SU-DHL-6 (cell line): Measurements from ENCODE around the gene ARHGAP22.

Source experiments
- H2AFZ ChIP-seq: fragments of 200-600 bp; sonication (generic); 2 replicates; pipeline ENCODE4 v1.6.1; 2014; ENCODE audit warnings: low read depth, mild to moderate bottlenecking, moderate library complexity, mixed read lengths, antibody characterized with exemption, low read length; ENCODE audit not compliant: severe bottlenecking
- H3F3A ChIP-seq: fragments of 200-600 bp; shearing (Covaris generic); 2 replicates; pipeline ENCODE4 v1.6.0; 2016; ENCODE audit warnings: antibody characterized with exemption, mild to moderate bottlenecking; ENCODE audit not compliant: insufficient read depth
- H3K27ac ChIP-seq: fragments of 200-600 bp; sonication (generic); 2 replicates; pipeline ENCODE4 v1.5.1; 2016; ENCODE audit warnings: low read depth, mild to moderate bottlenecking, low read length, moderate library complexity, mixed read lengths
- H3K27me3 ChIP-seq: fragments of 200-600 bp; sonication (generic), shearing (Covaris generic); 2 replicates; pipeline ENCODE4 v1.6.0; 2014; ENCODE audit warnings: mild to moderate bottlenecking, low read length
- H3K36me3 ChIP-seq: fragments of 200-600 bp; sonication (generic); 2 replicates; pipeline ENCODE4 v1.6.1; 2014; ENCODE audit warnings: mild to moderate bottlenecking, low read length, mixed read lengths
- H3K4me2 ChIP-seq: fragments of 300-600, 200-600 bp; shearing (Covaris generic), sonication (generic); 2 replicates; pipeline ENCODE4 v1.6.0; 2014; ENCODE audit warnings: low read length, low read depth, mild to moderate bottlenecking; ENCODE audit not compliant: poor library complexity, severe bottlenecking
- H3K4me3 ChIP-seq: fragments of 200-600 bp; sonication (generic); 2 replicates; pipeline ENCODE4 v1.5.1; 2014; ENCODE audit warnings: antibody characterized with exemption, low read length, mild to moderate bottlenecking, mixed read lengths; ENCODE audit not compliant: insufficient read depth, poor library complexity, severe bottlenecking
- H3K79me2 ChIP-seq: fragments of 200-600 bp; sonication (generic); 2 replicates; pipeline ENCODE4 v1.6.1; 2014; ENCODE audit warnings: mild to moderate bottlenecking, low read length, moderate library complexity; ENCODE audit not compliant: insufficient read depth
- H3K9ac ChIP-seq: fragments of 200-600 bp; sonication (generic); 2 replicates; pipeline ENCODE4 v1.7.0; 2014; ENCODE audit warnings: mild to moderate bottlenecking, low read length
- H3K9me2 ChIP-seq: fragments of 200-600 bp; sonication (generic); replicated peaks from 2 replicates; pipeline ENCODE4 v1.6.1; 2014; ENCODE audit warnings: low read length; ENCODE audit not compliant: insufficient read depth
- H3K9me3 ChIP-seq: fragments of 200-600 bp; sonication (generic); 2 replicates; pipeline ENCODE4 v1.6.1; 2014; ENCODE audit warnings: low read length, mixed read lengths; ENCODE audit not compliant: insufficient read depth
- H4K20me1 ChIP-seq: fragments of 200-600 bp; sonication (generic); 2 replicates; pipeline ENCODE4 v1.6.1; 2014; ENCODE audit warnings: low read depth, mild to moderate bottlenecking, antibody characterized with exemption, low read length, moderate library complexity, mixed read lengths
- EZH2phosphoT487 ChIP-seq: fragments of 200-600 bp; sonication (generic), shearing (Covaris generic); conservative IDR thresholded peaks from 2 replicates; pipeline ENCODE4 v1.6.1; 2018; ENCODE audit warnings: mild to moderate bottlenecking, antibody characterized with exemption, low read length, moderate library complexity, mixed read lengths
- TF ChIP-seq, protein P1 (sequence below): fragments of 200-600 bp; sonication (generic); IDR thresholded peaks from one replicate; pipeline ENCODE4 v1.5.1; 2017; ENCODE audit warnings: antibody characterized with exemption, mild to moderate bottlenecking, low read length, moderate library complexity; ENCODE audit not compliant: insufficient read depth, poor library complexity, severe bottlenecking

ARHGAP22 gene

DNA sequence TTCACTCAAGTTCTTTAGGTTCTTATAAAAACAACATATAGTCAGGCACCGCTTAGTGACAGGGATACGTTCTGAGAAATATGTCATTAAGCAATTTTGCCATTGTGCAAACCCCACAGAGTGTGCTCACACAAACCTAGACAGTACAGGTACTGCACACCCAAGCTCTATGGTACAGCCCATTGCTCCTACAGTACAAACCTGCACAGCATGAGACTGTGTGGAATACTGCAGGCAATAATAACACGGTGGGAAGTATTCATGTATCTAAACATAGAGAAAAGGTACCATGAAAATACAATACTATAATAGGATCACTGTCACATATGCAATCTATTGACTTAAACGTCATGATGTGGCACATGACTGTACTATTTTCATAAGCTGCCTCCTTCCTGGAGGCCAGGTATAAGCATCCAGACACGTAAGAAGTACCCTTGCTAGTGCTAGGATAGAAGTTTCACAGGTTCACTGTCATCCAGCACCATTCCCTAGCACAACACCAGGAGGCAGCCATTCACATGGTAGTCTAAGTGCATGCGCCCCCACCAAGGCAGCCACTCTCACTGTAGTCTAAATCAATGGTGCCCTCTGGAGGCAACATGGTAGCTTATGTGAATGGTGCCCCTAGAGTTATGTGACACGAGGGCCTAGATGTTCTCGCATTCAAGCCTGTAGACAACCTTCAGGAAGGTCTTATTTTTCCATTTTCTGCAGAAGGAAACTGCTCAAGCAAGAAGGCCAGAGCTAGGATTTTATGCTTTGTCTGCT is 98.5 kb downstream of the ARHGAP22 start:
- no peak overlapping the region for H3K27ac ChIP-seq
- H3F3A ChIP-seq, result no peaks in the 10 kb centered on the region
- H3K9me3 ChIP-seq, result no peaks in the 10 kb centered on the region
- no peak overlapping the region for H3K4me2 ChIP-seq
- H3K36me3 ChIP-seq, result no peaks in the 10 kb centered on the region
- no peak overlapping the region for H3K4me3 ChIP-seq
- H4K20me1 ChIP-seq, result no peaks in the 10 kb centered on the region
- no peaks in the 10 kb centered on the region for H3K9me2 ChIP-seq
- H3K9ac ChIP-seq, result no peak overlapping the region
- no peak for TF ChIP-seq EZH2phosphoT487
- TF ChIP-seq, protein P1, sequence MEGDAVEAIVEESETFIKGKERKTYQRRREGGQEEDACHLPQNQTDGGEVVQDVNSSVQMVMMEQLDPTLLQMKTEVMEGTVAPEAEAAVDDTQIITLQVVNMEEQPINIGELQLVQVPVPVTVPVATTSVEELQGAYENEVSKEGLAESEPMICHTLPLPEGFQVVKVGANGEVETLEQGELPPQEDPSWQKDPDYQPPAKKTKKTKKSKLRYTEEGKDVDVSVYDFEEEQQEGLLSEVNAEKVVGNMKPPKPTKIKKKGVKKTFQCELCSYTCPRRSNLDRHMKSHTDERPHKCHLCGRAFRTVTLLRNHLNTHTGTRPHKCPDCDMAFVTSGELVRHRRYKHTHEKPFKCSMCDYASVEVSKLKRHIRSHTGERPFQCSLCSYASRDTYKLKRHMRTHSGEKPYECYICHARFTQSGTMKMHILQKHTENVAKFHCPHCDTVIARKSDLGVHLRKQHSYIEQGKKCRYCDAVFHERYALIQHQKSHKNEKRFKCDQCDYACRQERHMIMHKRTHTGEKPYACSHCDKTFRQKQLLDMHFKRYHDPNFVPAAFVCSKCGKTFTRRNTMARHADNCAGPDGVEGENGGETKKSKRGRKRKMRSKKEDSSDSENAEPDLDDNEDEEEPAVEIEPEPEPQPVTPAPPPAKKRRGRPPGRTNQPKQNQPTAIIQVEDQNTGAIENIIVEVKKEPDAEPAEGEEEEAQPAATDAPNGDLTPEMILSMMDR, result no peak
- H2AFZ ChIP-seq, result no peak overlapping the region
- H3K79me2 ChIP-seq, result no peaks in the 10 kb centered on the region
- no peaks in the 10 kb centered on the region for H3K27me3 ChIP-seq

DNA sequence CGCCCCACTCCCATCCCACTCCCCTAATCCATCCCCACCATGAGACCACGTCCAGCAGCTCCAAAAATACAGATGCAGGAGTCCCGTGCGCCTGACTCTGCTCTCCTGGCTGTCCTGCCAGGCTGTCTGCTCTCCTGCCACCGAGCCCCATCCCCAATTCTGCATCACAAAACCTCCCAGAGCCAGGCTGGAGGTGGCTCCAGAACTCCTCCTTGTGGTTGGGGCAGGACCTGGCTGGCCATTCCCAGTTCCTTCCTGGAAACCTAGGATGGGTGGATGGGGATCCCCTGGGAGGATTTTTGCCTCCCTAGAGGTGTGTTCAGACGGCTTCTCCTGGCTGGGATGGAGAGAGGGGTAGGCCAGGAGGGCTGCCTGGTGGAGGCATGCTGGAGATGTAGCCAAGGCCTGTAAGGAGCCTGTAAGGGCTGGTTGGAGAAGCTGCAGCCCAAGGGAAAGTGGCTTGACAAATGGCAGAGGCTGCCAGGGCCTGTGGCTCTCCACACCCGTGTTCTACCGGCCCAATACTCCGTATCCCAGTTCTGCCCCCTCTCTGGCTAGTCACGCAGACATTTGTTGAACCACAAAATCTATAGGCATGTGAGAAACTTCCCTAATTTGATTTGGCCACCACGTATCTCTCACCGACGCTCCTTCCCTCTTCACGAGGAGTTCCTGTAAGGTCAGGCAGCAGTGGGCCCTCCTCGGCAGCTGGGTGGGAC is 99.3 kb downstream of the ARHGAP22 start:
- Histone ChIP-seq H3K4me2 (no peak overlapping the region), H3K9ac (no peak overlapping the region), H2AFZ (no peak overlapping the region), H3F3A (no peaks in the 10 kb centered on the region), H3K36me3 (no peaks in the 10 kb centered on the region), H3K27me3 (no peaks in the 10 kb centered on the region), H3K27ac (no peak overlapping the region), H4K20me1 (no peaks in the 10 kb centered on the region), H3K9me2 (no peaks in the 10 kb centered on the region), H3K4me3 (no peak overlapping the region), H3K9me3 (no peaks in the 10 kb centered on the region), H3K79me2 (no peaks in the 10 kb centered on the region)
- TF ChIP-seq EZH2phosphoT487, result no peak
- TF ChIP-seq, protein P1, result no peak

DNA sequence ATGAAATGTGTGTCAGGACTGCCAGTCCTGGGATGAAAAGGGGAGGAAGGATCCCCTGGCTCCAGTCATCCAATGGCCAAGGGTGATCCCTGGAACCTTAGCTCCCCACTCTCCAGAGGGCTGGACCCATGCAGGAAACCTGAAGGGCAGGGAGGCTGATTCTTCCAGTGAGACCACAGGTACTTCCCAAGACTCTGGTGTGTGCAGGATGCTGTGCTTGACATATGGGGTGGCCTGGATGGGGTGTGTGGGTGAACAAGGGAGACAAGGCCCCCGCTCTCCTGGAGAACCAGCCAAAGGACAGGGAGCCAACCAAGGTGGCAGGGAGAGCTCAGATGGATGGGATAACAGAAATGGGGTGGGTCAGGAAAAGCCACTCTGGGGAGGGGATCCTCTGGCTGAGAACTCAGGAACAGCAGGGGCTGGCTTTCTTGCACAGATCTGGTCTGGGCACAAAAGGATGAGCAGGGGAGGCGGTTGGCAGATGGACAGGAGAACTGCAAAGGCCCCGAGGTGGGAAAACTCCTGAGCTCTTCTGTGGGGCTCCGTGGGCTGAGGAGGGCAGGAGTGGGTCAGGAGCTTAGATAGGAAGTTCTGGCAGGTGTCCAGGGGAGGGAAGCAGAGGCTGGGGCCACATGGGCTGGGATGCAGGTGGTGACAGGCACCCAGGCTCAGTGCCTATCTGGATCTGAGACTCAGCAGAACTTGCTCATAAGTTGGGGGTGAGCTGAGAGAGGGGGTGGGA is 100.6 kb downstream of the ARHGAP22 start:
- TF ChIP-seq, protein P1, result no peak
- TF ChIP-seq EZH2phosphoT487, result no peak

More for the DNA sequence above, 100.6 kb downstream of the ARHGAP22 start:
- Histone ChIP-seq H3K27me3 (no peaks in the 10 kb centered on the region), H3K27ac (no peak overlapping the region), H3K79me2 (no peaks in the 10 kb centered on the region), H3K36me3 (no peaks in the 10 kb centered on the region), H3K9me2 (no peaks in the 10 kb centered on the region), H2AFZ (no peak overlapping the region), H3K9me3 (no peaks in the 10 kb centered on the region), H4K20me1 (no peaks in the 10 kb centered on the region), H3K4me2 (no peak overlapping the region), H3K4me3 (no peak overlapping the region), H3F3A (no peaks in the 10 kb centered on the region), H3K9ac (no peak overlapping the region)
